ENCODE data around the gene EXOC4.

The EXOC4 gene

DNA sequence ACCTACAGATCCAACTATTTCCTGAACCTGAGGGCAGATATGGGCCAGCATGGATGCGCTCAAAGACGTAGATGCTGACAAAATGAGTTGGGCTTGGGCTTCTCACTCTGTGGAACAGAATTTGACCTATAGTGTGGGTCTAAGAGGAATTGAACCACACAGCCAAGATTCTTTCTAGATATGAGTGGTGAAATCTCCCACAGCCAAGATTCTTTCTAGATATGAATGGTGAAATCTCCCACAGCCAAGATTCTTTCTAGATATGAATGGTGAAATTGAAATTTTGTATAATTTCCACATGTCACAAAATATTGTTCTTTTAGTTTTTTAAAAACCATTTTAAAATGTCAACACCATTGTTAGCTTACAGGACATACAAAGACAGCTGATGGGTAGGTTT lies 658.8 kb downstream of the EXOC4 start:
- H3K79me2 ChIP-seq (ENCODE audit: control insufficient read depth, low read length) = no peaks in the 10 kb centered on the region
- no peaks in the 10 kb centered on the region for H3K36me3 ChIP-seq (ENCODE audit: control insufficient read depth, low read length)
- no peak for TF ChIP-seq EZH2phosphoT487 (IDR thresholded peaks at IDR 0.05; ENCODE audit: borderline replicate concordance, low read length)
- no peak overlapping the region for H3K4me3 ChIP-seq (ENCODE audit: low read length)
- H3F3A ChIP-seq (ENCODE audit: control insufficient read depth, insufficient read depth) = no peaks in the 10 kb centered on the region
- H3K4me2 ChIP-seq (ENCODE audit: low read length) = no peak overlapping the region
- H3K27ac ChIP-seq (ENCODE audit: low read depth, low read length) = no peak overlapping the region
- H4K20me1 ChIP-seq (ENCODE audit: control insufficient read depth, insufficient read depth, low read depth, low read length) = no peaks in the 10 kb centered on the region
- no peaks in the 10 kb centered on the region; the same call in 1 of the 2 replicates for H3K9me2 ChIP-seq (replicated peaks; ENCODE audit: control insufficient read depth, low read length)
- no peaks in the 10 kb centered on the region for H3K4me1 ChIP-seq (ENCODE audit: control insufficient read depth, low read length)
- H3K9me3 ChIP-seq (ENCODE audit: control insufficient read depth, insufficient read depth, low read length) = no peaks in the 10 kb centered on the region
- no peaks in the 10 kb centered on the region for H3K27me3 ChIP-seq (ENCODE audit: control insufficient read depth, low read length)

DNA sequence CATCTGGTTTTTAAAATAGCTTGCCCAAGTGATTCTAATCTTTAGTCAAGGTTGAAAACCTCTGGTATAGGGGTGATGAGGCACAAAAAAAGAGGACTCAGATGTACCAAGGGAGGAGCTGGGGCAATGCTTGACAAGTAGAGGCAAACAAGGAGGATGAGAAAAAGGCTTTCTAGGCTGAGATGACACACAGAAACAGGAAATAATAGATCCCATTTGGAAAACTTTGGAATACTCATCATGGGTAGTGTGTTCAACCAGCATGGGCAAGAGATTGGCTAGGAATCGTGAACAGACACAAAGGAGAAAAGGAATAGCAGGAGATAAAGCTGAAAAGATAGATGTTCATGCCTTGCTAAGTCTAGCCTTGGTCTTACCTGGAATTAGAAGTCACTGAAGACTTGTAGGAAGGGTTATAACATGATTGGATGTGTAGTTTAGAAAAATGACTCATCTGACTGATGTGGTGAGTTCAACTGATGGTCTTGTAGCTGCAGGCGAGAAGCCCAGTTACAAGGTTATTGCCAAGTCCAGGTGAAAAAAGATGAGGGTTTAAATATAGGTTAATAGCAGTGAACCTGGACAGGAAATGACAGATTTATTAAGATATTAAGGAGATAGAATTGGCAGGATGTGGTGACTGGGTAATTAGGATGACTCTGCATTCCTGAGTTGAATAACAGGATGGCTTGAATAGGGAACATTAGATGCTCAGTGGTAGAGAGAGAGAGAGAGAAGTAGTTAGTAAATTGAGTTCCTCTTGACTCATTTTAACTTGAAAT lies 660.2 kb downstream of the EXOC4 start:
- Histone ChIP-seq H3K79me2 (ENCODE audit: control insufficient read depth, low read length) (no peaks in the 10 kb centered on the region), H3K9me2 (replicated peaks; ENCODE audit: control insufficient read depth, low read length) (no peaks in the 10 kb centered on the region; the same call in 1 of the 2 replicates), H3K27me3 (ENCODE audit: control insufficient read depth, low read length) (no peaks in the 10 kb centered on the region), H3K27ac (ENCODE audit: low read depth, low read length) (no peak overlapping the region), H3K4me1 (ENCODE audit: control insufficient read depth, low read length) (no peaks in the 10 kb centered on the region), H4K20me1 (ENCODE audit: control insufficient read depth, insufficient read depth, low read depth, low read length) (no peaks in the 10 kb centered on the region), H3F3A (ENCODE audit: control insufficient read depth, insufficient read depth) (no peaks in the 10 kb centered on the region), H3K4me3 (ENCODE audit: low read length) (no peak overlapping the region), H3K36me3 (ENCODE audit: control insufficient read depth, low read length) (no peaks in the 10 kb centered on the region), H3K4me2 (ENCODE audit: low read length) (no peak overlapping the region), H3K9me3 (ENCODE audit: control insufficient read depth, insufficient read depth, low read length) (no peaks in the 10 kb centered on the region)
- no peak for TF ChIP-seq EZH2phosphoT487 (IDR thresholded peaks at IDR 0.05; ENCODE audit: borderline replicate concordance, low read length)
- TF ChIP-seq, protein P1, sequence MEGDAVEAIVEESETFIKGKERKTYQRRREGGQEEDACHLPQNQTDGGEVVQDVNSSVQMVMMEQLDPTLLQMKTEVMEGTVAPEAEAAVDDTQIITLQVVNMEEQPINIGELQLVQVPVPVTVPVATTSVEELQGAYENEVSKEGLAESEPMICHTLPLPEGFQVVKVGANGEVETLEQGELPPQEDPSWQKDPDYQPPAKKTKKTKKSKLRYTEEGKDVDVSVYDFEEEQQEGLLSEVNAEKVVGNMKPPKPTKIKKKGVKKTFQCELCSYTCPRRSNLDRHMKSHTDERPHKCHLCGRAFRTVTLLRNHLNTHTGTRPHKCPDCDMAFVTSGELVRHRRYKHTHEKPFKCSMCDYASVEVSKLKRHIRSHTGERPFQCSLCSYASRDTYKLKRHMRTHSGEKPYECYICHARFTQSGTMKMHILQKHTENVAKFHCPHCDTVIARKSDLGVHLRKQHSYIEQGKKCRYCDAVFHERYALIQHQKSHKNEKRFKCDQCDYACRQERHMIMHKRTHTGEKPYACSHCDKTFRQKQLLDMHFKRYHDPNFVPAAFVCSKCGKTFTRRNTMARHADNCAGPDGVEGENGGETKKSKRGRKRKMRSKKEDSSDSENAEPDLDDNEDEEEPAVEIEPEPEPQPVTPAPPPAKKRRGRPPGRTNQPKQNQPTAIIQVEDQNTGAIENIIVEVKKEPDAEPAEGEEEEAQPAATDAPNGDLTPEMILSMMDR (IDR thresholded peaks at IDR 0.05; ENCODE audit: low read depth, low read length, poor library complexity, severe bottlenecking) = no peak

DNA sequence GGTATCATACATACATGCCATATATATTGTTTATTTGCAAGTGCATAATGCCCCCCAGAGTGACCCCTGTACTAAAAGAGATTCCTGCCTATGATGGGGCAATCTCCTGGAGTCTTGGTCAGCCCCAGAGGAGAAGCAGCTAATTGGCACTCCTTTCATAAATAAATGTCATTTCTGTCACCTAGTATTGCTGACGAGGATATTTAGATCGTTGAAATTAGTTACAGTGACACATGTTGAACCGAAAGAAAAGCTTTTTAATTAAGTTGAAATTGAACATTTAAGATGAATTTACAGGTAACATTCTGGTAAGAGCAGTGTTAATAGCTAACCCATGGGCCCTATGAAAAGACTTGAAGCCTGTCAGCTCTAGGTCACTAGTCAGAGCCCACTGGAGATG lies 663.7 kb downstream of the EXOC4 start:
- no peaks in the 10 kb centered on the region for H4K20me1 ChIP-seq (ENCODE audit: control insufficient read depth, insufficient read depth, low read depth, low read length)
- no peak overlapping the region for H3K4me2 ChIP-seq (ENCODE audit: low read length)
- no peak overlapping the region for H3K27ac ChIP-seq (ENCODE audit: low read depth, low read length)
- H3K9me3 ChIP-seq (ENCODE audit: control insufficient read depth, insufficient read depth, low read length) = no peaks in the 10 kb centered on the region
- no peaks in the 10 kb centered on the region for H3K36me3 ChIP-seq (ENCODE audit: control insufficient read depth, low read length)
- no peak overlapping the region for H3K4me3 ChIP-seq (ENCODE audit: low read length)
- no peaks in the 10 kb centered on the region; the same call in 1 of the 2 replicates for H3K9me2 ChIP-seq (replicated peaks; ENCODE audit: control insufficient read depth, low read length)
- no peaks in the 10 kb centered on the region for H3K27me3 ChIP-seq (ENCODE audit: control insufficient read depth, low read length)
- no peaks in the 10 kb centered on the region for H3K4me1 ChIP-seq (ENCODE audit: control insufficient read depth, low read length)
- no peaks in the 10 kb centered on the region for H3K79me2 ChIP-seq (ENCODE audit: control insufficient read depth, low read length)
- H3F3A ChIP-seq (ENCODE audit: control insufficient read depth, insufficient read depth) = no peaks in the 10 kb centered on the region
- no peak for TF ChIP-seq EZH2phosphoT487 (IDR thresholded peaks at IDR 0.05; ENCODE audit: borderline replicate concordance, low read length)
- TF ChIP-seq, protein P1 (IDR thresholded peaks at IDR 0.05; ENCODE audit: low read depth, low read length, poor library complexity, severe bottlenecking) = no peak

DNA sequence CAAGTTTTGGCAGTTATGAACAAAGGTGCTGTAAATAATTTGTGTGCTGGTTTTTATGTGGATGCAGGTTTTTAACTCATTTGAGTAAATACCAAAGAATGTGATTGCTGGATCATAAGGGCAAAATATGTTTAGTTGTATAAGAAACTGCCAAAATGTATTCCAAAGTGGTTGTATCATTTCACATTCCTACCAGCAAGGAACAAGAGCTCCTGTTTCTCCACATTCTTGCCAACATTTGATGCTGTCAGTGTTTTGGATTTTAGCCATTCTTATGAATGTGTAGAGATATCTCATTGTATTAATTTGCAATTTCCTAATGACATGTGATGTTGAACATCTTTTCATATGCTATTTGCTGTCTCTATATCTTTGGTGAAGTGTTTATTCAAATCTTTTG lies 666.9 kb downstream of the EXOC4 start:
- H3K36me3 ChIP-seq (ENCODE audit: control insufficient read depth, low read length) = no peaks in the 10 kb centered on the region
- H3K9me3 ChIP-seq (ENCODE audit: control insufficient read depth, insufficient read depth, low read length) = no peaks in the 10 kb centered on the region
- H3K4me2 ChIP-seq (ENCODE audit: low read length) = no peak overlapping the region
- H3K4me3 ChIP-seq (ENCODE audit: low read length) = no peak overlapping the region
- no peaks in the 10 kb centered on the region; the same call in 1 of the 2 replicates for H3K9me2 ChIP-seq (replicated peaks; ENCODE audit: control insufficient read depth, low read length)
- H3K79me2 ChIP-seq (ENCODE audit: control insufficient read depth, low read length) = no peaks in the 10 kb centered on the region
- no peaks in the 10 kb centered on the region for H3F3A ChIP-seq (ENCODE audit: control insufficient read depth, insufficient read depth)
- no peak overlapping the region for H3K27ac ChIP-seq (ENCODE audit: low read depth, low read length)
- H3K27me3 ChIP-seq (ENCODE audit: control insufficient read depth, low read length) = no peaks in the 10 kb centered on the region
- no peaks in the 10 kb centered on the region for H4K20me1 ChIP-seq (ENCODE audit: control insufficient read depth, insufficient read depth, low read depth, low read length)
- no peaks in the 10 kb centered on the region for H3K4me1 ChIP-seq (ENCODE audit: control insufficient read depth, low read length)
- TF ChIP-seq EZH2phosphoT487 (IDR thresholded peaks at IDR 0.05; ENCODE audit: borderline replicate concordance, low read length) = no peak
- TF ChIP-seq, protein P1 (IDR thresholded peaks at IDR 0.05; ENCODE audit: low read depth, low read length, poor library complexity, severe bottlenecking) = no peak

Measured in DOHH2 (cell line).